GM19455 (cell line): ENCODE measurements around the gene PCDHB1.

Experiments used
- ATAC-seq: cut with Tn5 transposase; IDR thresholded peaks from one replicate; pipeline ENCODE4 v1.9.1; 2021; ENCODE audit not compliant: unreplicated experiment

The PCDHB1 gene, protein sequence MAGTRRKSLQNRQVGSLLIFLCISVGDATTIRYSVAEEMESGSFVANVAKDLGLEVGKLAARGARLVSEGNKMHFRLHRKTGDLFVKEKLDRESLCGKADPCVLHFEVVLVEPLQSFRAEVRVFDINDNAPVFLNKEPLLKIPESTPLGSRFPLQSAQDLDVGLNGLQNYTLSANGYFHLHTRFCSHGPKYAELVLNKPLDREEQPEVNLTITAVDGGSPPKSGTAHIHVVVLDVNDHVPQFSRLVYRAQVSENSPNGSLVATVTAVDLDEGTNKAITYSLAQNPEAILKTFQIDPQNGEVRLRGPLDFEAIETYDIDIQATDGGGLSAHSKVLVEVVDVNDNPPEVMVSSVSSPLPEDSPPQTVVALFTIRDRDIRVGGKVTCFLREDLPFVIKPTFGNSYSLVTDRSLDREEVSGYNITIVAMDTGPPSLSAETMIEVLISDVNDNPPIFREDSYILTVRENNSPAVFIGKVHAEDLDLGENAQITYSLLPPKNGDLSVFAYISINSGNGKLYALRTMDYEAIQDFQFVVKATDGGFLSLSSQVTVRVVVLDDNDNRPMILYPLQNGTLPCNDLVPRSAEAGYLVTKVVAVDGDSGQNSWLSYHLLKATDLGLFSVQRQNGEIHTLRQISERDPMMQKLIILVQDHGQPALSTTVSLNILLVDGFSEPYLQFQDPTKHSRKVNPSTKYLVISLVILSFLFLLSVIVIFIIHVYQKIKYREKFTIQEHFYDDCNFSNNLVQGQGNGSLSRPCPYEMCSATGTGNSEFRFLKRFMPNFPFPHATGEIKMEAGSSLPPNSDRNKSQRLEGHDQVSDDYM

DNA sequence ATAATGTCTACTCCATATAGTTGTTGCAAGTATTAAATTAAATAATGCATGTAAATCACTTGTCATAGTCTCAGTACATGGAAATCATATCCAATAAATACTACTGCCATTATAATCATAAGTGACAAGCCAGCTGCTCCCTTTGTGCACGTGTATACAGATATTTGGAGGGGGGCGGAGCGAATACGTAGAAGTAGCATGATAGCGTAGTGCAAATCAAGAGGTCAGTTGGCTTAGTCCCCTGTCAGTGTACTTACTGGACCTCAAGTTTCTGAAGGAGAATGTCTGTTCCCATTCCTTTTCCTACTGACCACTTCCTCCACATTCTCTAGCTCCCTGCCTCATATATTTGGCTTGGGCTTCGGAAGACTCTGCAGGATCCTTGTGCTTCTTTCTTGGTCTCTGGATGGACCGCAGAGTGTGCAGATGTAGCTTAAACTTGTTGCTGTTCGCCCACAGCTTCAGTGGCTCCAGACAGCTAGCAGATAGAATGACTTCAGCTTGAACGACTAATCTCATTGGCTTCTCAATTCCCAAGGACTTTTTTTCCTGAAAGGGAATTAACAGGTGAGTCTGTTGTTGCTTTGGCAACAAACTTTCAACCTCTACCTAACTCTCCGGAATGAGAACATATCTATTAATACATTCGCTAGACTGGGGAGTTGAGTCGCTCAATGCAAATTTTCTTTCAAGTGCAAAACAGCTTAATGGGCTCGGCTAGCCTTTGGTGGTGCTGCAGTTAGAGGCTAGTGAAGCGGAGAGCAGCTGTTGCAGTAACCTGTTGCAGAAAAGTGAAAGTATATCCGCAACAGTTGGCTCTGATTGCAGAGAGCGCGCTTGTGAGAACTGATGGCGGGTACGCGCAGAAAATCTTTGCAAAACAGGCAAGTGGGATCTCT lies at the start of gene PCDHB1:
TSS of gene PCDHB1 (plus strand) at position 753 of the 899 bp plus-strand sequence. CDS start at position 850, 97 bp downstream.
- no peak for ATAC-seq

DNA sequence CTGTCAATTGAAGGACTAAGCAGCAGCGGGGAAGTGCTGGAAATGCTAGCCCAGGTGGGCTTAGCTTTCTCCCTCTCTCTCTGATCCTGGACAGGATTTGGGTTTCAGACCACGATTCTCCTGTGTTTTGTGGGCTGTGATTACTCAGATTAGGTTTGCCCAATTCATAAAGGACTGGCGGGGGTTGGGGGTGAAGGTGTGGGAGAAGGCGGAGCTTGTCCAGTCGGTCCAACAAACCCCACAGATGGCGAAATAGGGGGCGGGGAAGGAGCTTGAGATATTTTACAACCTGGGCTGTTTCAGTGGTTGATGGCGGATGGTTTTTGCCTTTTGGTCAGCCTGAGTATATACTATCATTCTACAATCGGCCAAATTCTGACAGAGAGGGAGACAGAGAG lies 49.7 kb upstream of the PCDHB1 start:
- no peak for ATAC-seq

DNA sequence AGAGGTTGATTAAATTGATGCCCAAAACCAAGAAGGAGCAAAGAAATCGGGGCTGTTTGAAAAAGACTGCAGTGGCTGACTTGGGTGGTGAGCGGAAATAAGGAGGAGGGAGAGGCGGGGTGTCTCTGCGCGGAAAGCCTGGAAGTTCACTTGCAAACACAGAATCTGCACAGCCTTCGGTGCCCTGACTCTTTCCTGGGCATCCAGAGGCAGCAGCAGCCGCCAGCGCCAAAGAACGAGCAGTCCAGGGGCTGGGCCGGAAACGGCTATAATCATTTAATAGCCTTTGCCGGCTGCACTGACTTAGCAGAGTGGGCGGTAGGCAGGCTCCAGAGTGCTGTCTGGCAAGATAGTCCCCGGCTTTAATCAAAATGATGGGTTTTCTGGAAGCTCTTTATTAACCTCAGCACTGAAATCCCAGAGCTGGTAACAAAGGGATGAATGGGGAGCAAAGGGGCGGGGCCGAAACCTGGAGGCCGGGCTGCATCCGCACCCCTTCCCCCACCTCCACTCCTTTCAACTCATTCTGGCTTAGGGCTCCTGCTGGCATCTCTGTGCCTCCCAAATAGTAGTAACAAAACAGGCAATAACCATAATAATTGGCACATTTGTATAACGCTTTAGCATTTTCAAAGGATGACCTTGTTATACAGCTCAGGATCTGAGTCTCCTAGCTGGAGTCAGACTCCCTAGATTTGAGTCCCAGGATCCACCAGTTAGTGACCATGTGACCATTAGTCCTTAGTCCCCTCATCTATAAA lies 49.1 kb upstream of the PCDHB1 start:
- ATAC-seq: no peak

DNA sequence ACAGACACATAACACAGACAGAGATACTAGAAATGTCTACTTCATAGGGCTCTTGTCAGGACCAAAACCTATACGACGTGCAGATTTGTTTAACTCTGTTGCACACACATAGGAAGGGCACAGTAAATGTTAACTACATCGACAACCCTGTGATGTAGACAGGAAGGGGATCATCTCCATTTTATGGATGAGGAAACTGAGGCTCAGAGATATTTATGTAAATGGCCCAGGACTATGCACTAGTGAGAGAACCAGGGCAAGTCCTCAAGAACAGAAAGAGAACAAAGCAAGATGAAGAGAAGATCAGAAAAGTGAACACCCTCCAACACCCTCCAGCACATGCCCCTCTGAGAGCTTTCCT lies 48.6 kb upstream of the PCDHB1 start:
- no peak for ATAC-seq

GRCh38 chr5:141003031-141003430 lies 48.1 kb upstream of the PCDHB1 start:
- ATAC-seq: no peak

DNA sequence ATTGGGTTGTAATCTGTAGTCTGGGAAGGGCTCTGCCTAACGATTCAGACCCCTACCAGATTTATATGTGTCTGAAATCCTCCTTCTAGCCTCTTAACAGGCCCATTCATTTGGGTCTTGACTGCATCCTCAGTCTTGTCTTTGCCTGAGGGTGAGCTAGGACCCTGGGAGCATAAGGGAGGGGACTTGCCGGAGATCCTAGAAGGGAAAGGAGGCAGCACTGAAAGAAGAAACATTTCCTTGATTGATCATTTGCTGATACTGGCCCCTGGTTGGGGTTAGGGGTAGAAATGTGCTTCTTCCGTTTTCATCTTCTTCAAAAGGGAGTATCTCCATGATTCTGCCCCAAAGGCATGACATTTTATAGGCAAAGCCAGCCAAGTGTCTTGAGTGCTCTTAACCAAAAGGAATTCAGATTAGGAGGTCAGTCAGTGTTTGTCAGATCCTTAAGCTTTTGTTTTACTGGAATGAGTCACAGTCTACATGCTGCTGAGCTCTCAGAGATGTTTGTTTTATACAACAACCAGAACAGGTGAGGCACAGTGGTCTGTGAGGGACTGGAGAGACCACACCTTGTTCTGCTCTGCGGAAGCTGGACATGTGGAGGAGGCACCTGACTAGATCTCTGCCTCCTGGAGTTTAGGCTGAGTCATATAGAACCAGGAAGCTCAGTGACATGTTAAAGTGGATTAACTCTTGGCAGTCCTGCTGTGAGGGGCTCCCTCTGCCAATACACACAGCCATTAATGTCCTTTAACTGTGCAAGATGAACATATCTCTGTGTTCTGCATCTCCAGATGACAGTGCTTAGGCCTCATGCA lies 47.2 kb upstream of the PCDHB1 start:
- no peak for ATAC-seq

DNA sequence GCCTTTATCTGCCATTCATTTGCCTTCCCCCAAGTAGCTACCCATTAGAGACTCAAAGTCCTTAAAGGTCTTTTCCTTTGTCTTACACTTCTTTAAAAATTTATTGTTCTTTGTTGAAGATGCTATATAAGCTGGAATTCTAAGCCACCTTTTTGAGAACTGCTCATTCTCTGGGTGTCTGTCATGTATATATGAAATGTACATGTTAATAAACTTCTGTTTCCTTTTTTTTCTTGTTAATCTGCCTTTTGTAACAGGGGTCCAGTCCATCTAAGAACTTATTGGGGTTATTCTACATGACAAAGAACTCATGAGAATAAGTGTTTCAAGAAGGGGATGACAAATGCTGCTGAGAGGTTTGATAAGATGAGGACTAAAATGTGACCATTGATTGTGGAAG lies 43.4 kb upstream of the PCDHB1 start:
- ATAC-seq: no peak

DNA sequence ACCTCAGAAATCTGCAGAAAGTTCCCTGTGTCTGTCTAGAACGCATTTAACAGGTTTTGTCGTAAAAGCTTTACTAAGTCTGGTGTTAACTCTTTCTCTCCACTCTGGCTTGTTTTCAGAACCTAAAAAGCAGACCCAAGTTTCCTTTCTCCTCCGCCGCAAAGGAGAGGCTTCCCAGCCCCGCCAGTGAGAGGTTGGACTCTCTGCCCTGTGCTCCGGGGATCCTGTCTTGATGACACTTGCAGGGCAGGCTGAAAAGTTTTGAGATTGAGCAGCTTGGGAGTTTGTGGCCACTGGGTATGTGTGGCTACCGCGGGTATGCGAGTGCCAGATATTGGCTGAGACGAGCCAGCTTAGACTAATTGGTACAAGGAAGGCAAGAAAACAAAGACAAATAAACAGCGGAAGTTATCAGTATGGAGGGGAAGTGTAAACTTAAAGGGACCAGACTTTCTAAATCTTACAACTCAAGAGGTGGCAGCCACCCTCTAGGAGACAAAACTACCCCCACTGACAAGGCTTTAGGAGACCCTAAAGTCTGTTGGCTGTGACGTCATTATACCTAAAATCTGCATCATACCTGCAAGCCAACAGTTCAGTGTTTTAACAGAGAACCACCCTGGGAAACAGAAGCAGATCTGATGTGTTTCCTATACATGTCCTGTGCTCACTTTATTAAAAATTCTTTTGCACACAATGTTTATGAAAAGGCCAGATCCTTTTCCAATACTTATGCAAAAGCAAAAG lies 41.0 kb upstream of the PCDHB1 start:
- ATAC-seq: no peak

DNA sequence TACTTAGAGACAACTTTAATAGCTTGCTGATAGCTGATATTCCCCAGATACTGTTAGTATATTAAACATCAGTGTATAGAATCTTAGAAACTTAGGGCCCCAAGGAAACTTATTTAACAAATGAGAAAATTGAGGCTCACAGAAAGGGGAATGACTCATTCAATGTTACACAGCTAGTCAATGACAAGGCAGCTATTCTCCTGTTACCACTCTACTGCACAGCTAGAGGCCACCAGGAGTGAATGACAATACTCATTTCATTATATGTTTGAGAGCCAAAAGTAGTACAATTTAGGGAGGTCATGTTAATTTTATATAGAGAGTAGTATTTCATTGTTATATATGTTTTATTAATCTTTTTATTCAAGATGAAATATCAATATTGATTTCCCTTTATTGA lies 33.2 kb upstream of the PCDHB1 start:
- ATAC-seq: no peak

GRCh38 chr5:141022384-141022783 lies 28.8 kb upstream of the PCDHB1 start:
- ATAC-seq: no peak

DNA sequence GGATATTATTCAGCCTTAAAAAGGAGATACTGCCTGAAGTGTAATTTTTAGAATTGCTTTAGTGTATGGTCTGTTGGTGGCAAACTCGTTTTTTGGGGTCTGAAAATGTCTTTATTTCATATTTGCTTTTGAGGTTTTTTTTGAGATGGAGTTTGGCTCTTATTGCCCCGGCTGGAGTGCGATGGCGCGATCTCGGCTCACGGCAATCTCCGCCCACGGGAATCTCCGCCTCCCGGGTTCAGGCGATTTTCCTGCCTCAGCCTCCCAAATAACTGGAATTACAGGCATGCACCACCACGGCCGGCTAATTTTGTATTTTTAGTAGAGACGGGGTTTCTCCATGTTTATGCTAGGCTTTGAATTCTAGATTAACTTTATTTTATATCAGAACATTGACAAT lies 20.2 kb upstream of the PCDHB1 start:
- ATAC-seq: no peak

GRCh38 chr5:141032626-141033025 lies 18.5 kb upstream of the PCDHB1 start:
- no peak for ATAC-seq

GRCh38 chr5:141039061-141039460 lies 12.1 kb upstream of the PCDHB1 start:
- no peak for ATAC-seq

DNA sequence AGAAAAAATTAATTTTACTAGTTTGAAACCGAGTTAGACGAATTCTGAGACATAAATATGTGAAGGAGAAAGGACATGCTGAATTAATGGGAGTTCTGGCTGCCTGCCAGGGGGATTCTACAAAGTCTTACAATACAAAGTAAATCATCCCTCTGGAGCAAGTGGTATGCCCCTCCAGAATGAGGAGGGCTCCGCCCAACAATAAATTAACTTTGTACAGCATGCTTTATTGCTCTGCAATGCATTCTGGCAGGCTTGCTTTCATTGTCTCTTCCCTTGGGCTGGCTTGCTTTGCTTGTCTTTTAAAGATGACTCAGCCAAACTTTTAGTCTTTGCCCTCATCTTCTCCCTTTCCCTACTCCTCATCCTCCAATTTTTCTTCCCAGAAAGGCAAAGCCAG lies 11.7 kb upstream of the PCDHB1 start:
- no peak for ATAC-seq

GRCh38 chr5:141040093-141040770 lies 10.9 kb upstream of the PCDHB1 start:
- no peak for ATAC-seq

DNA sequence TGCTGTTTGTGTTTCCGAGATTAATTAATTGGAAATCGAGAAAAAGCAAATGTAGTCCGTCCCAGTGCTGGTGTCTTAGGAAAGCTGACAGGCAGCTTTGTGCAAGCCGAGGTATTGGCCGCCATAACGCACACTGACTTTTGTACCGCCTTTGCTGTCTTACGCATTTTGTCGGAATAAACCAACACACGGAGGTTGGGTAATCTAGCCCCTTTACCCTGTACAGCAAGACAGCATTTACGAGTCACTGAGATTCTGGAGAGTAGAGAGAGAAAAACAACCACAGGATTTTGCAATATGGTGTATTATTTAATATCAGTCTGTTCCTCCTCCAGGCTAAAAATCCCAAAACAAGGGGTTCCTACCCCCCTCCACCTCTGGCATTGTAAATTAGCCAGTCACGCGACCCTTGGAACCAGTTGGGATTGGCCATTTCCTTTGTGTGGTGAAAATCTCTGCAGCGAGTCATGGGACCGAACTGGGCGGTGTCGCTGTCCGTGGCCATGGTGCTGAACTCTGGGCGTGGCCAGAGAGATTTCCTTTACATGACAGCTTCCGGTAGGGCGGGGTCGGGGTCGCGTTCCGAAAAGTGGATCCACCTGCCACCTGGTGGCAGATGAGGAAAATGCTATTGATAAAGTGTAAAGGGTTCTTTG lies 10.3 kb upstream of the PCDHB1 start:
- no peak for ATAC-seq

DNA sequence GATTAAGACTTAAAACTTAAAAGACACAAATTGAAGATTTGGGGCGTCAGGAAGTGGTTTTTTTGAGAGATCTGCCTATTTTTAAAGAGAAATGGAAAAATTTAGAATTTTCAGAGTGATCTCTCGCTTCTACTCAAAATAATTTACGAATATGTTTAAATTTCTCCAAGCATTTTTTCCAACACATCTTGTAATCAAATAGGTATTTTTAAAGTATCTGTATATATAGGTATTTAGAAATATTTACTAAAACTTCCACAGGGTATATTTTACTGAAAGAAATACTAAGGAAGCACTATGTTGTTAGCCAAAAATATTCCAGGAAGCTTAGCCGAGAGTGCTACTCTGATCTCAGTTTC lies 9.8 kb upstream of the PCDHB1 start:
- ATAC-seq: no peak

GRCh38 chr5:141042555-141042954 lies 8.6 kb upstream of the PCDHB1 start:
- no peak for ATAC-seq
